ENCODE measurements around the gene WNT9A.
A peak's percentile ranks its signal among the peaks of the same experiment; 100 is the strongest.

GRCh38 chr1:227954163-227954850 lies 6.6 kb upstream of the WNT9A start:
- TF ChIP-seq CTCF (conservative IDR thresholded peaks at IDR 0.05) (peak; percentile 75), ZFX (IDR thresholded peaks at IDR 0.05) (no peak)
